Measurements from ENCODE around the gene PDYN.

The PDYN gene

DNA sequence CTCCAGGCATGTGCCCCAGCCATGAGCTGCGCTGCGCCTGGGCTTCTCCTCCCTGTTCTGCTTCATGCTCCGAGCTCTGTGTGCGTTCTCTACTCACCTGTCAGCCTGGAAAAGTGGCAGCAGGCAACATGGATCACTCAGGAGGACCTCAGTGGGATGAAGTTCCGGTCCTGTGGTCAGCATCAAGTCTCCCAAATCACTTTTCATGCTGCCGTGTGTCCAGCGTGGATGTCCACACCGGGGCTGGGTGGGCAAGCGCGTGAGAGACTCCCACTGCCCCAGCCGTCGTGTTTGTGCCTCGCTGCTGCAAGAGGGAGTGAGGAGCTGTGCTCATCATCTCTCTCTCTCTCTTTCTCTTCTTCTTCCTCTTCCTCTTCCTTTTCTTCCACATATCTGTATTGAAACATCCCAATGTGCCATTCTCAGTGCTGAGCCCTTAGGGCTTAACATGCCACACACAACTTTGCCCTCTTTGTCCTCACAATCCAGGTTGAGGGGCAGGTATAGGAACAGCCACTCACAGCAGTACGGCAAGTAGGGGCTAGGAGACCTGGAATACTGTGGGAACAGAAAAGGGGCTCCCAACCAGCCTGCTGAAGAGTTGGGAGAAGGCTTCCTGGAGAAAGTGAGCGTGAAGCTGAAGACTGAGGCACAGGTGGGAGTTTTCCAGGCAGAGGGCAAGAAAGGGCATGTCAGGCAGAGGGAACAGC is 3.8 kb upstream of the PDYN start:
- H4K8ac ChIP-seq (ENCODE audit: low read depth, low read length), result no peak overlapping the region
- no peak overlapping the region for H2AK5ac ChIP-seq (ENCODE audit: low read length)
- H3K79me2 ChIP-seq (ENCODE audit: control insufficient read depth, insufficient read depth, low read length, poor library complexity), result no peaks in the 10 kb centered on the region
- H2BK5ac ChIP-seq (ENCODE audit: low read depth, low read length, poor library complexity), result no peak overlapping the region
- no peak overlapping the region for H3K23ac ChIP-seq (ENCODE audit: low read length)
- DNase-seq, result no peak
- H3K9ac ChIP-seq (ENCODE audit: low read length), result no peak overlapping the region
- no peak overlapping the region for H2BK12ac ChIP-seq (ENCODE audit: low read length)
- H3K4ac ChIP-seq (ENCODE audit: low read depth, low read length), result no peak overlapping the region
- WGBS (ENCODE audit: extremely low coverage, insufficient coverage, insufficient read length), result no CpG with 5 or more reads among the region's 15 CpGs
- H3K79me1 ChIP-seq (ENCODE audit: low read length), result no peaks in the 10 kb centered on the region
- H2AFZ ChIP-seq (ENCODE audit: insufficient read depth, low read length, poor library complexity), result no peak overlapping the region
- H3K36me3 ChIP-seq (ENCODE audit: control insufficient read depth in 1 of 2, insufficient read depth in 2 of 2, low read length in 2 of 2), result no peaks in the 10 kb centered on the region
- H3K4me3 ChIP-seq (ENCODE audit: low read depth, low read length), result no peak overlapping the region
- no peak overlapping the region for H3K18ac ChIP-seq (ENCODE audit: low read length)
- no peaks in the 10 kb centered on the region for H3K27me3 ChIP-seq (ENCODE audit: insufficient read depth, low read length)
- H2BK120ac ChIP-seq (ENCODE audit: insufficient read depth, low read length, poor library complexity), result no peak overlapping the region
- H4K91ac ChIP-seq (ENCODE audit: low read depth, low read length), result no peak overlapping the region
- no peak overlapping the region for H3K4me2 ChIP-seq (ENCODE audit: low read length)
- H4K12ac ChIP-seq (ENCODE audit: low read depth, low read length), result no peak overlapping the region
- H3K4me1 ChIP-seq (ENCODE audit: control insufficient read depth in 1 of 2, insufficient read depth in 2 of 2, low read length in 2 of 2), result no peaks in the 10 kb centered on the region
- no peaks in the 10 kb centered on the region for H3K9me3 ChIP-seq (ENCODE audit: insufficient read depth, low read depth, low read length)
- no peak overlapping the region for H3K27ac ChIP-seq (ENCODE audit: low read depth, low read length)
- no peak overlapping the region for H3K14ac ChIP-seq (ENCODE audit: low read length)

DNA sequence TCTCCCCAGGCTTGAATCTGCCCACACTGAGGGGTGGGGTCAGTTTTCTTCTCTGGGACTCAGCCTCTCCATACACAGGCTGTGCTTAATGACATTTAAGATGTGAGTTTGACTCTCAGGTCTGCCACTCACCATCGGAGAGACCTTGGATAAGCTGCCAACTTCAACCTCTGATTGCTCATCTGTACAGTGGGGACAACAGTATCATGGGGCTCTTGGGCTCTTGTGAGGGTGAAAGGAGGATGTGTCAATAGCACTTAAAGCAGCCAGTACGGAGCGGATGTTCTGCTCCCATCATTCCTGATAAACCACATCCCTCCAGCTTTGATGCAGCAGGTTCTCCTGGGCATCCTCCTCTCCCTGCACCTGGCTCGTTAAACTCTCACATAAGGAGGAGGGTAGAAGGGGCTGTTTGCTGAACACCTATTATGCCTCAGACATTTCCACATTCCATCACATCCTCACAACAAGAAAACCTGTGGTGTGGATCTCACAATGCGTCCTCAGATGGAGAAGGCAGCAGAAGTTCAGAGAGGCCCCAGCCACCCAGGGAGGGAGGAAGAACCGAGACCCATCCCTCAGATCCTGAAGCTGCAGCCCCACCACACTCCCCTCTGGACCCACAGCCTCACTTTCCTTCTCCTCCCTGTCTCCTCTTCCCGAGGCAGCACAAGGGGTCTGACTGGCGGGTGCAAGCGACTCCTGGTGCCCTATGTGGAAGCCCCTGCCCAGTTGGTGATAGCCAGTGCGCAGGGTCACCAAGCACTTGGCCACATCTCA is 1.9 kb upstream of the PDYN start:
- H2AK5ac ChIP-seq (ENCODE audit: low read length), result no peak overlapping the region
- no peak overlapping the region for H3K4me2 ChIP-seq (ENCODE audit: low read length)
- no peaks in the 10 kb centered on the region for H3K79me1 ChIP-seq (ENCODE audit: low read length)
- H3K36me3 ChIP-seq (ENCODE audit: control insufficient read depth in 1 of 2, insufficient read depth in 2 of 2, low read length in 2 of 2), result no peaks in the 10 kb centered on the region
- no peak overlapping the region for H2BK12ac ChIP-seq (ENCODE audit: low read length)
- no peak overlapping the region for H4K8ac ChIP-seq (ENCODE audit: low read depth, low read length)
- H3K79me2 ChIP-seq (ENCODE audit: control insufficient read depth, insufficient read depth, low read length, poor library complexity), result no peaks in the 10 kb centered on the region
- no peak overlapping the region for H4K12ac ChIP-seq (ENCODE audit: low read depth, low read length)
- no peak overlapping the region for H2AFZ ChIP-seq (ENCODE audit: insufficient read depth, low read length, poor library complexity)
- H3K14ac ChIP-seq (ENCODE audit: low read length), result no peak overlapping the region
- no peak overlapping the region for H3K4ac ChIP-seq (ENCODE audit: low read depth, low read length)
- DNase-seq, result no peak
- no peak overlapping the region for H3K9ac ChIP-seq (ENCODE audit: low read length)
- no peak overlapping the region for H3K18ac ChIP-seq (ENCODE audit: low read length)
- no CpG with 5 or more reads among the region's 10 CpGs for WGBS (ENCODE audit: extremely low coverage, insufficient coverage, insufficient read length)
- H3K4me1 ChIP-seq (ENCODE audit: control insufficient read depth in 1 of 2, insufficient read depth in 2 of 2, low read length in 2 of 2), result no peaks in the 10 kb centered on the region
- no peak overlapping the region for H3K23ac ChIP-seq (ENCODE audit: low read length)
- no peaks in the 10 kb centered on the region for H3K27me3 ChIP-seq (ENCODE audit: insufficient read depth, low read length)
- no peak overlapping the region for H3K27ac ChIP-seq (ENCODE audit: low read depth, low read length)
- H2BK5ac ChIP-seq (ENCODE audit: low read depth, low read length, poor library complexity), result no peak overlapping the region
- H3K4me3 ChIP-seq (ENCODE audit: low read depth, low read length), result no peak overlapping the region
- H2BK120ac ChIP-seq (ENCODE audit: insufficient read depth, low read length, poor library complexity), result no peak overlapping the region
- no peaks in the 10 kb centered on the region for H3K9me3 ChIP-seq (ENCODE audit: insufficient read depth, low read depth, low read length)
- no peak overlapping the region for H4K91ac ChIP-seq (ENCODE audit: low read depth, low read length)

DNA sequence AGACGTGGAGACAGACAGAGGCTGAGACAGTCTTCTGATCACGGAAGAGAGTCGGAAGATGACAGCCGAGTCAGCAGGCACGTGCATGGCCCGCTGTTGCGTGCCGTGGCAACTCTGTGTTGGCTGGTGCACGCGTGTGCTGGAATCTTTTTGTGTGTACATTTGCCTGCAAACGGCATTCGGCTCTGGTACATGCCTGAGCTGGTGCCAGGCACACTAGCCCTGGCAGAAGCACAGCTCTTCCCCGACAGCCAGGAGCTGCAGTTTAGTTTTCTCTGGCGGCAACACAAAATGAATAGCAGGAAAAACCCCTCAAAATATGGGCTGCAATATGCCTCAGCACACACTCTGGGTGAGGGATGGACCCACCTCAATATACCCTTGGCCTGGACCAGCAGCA is 769 bp upstream of the PDYN start:
- no peaks in the 10 kb centered on the region for H3K4me1 ChIP-seq (ENCODE audit: control insufficient read depth in 1 of 2, insufficient read depth in 2 of 2, low read length in 2 of 2)
- no peaks in the 10 kb centered on the region for H3K79me2 ChIP-seq (ENCODE audit: control insufficient read depth, insufficient read depth, low read length, poor library complexity)
- no CpG with 5 or more reads among the region's 14 CpGs for WGBS (ENCODE audit: extremely low coverage, insufficient coverage, insufficient read length)
- no peak overlapping the region for H3K27ac ChIP-seq (ENCODE audit: low read depth, low read length)
- H3K9ac ChIP-seq (ENCODE audit: low read length), result no peak overlapping the region
- no peaks in the 10 kb centered on the region for H3K79me1 ChIP-seq (ENCODE audit: low read length)
- no peak overlapping the region for H2AK5ac ChIP-seq (ENCODE audit: low read length)
- H3K14ac ChIP-seq (ENCODE audit: low read length), result no peak overlapping the region
- no peak overlapping the region for H2BK12ac ChIP-seq (ENCODE audit: low read length)
- no peak overlapping the region for H2AFZ ChIP-seq (ENCODE audit: insufficient read depth, low read length, poor library complexity)
- H2BK5ac ChIP-seq (ENCODE audit: low read depth, low read length, poor library complexity), result no peak overlapping the region
- no peak for DNase-seq
- H3K27me3 ChIP-seq (ENCODE audit: insufficient read depth, low read length), result no peaks in the 10 kb centered on the region
- H3K9me3 ChIP-seq (ENCODE audit: insufficient read depth, low read depth, low read length), result no peaks in the 10 kb centered on the region
- no peak overlapping the region for H3K4me2 ChIP-seq (ENCODE audit: low read length)
- no peak overlapping the region for H4K91ac ChIP-seq (ENCODE audit: low read depth, low read length)
- no peak overlapping the region for H3K23ac ChIP-seq (ENCODE audit: low read length)
- no peak overlapping the region for H3K18ac ChIP-seq (ENCODE audit: low read length)
- H4K8ac ChIP-seq (ENCODE audit: low read depth, low read length), result no peak overlapping the region
- H4K12ac ChIP-seq (ENCODE audit: low read depth, low read length), result no peak overlapping the region
- no peak overlapping the region for H3K4ac ChIP-seq (ENCODE audit: low read depth, low read length)
- no peaks in the 10 kb centered on the region for H3K36me3 ChIP-seq (ENCODE audit: control insufficient read depth in 1 of 2, insufficient read depth in 2 of 2, low read length in 2 of 2)
- no peak overlapping the region for H2BK120ac ChIP-seq (ENCODE audit: insufficient read depth, low read length, poor library complexity)
- no peak overlapping the region for H3K4me3 ChIP-seq (ENCODE audit: low read depth, low read length)

DNA sequence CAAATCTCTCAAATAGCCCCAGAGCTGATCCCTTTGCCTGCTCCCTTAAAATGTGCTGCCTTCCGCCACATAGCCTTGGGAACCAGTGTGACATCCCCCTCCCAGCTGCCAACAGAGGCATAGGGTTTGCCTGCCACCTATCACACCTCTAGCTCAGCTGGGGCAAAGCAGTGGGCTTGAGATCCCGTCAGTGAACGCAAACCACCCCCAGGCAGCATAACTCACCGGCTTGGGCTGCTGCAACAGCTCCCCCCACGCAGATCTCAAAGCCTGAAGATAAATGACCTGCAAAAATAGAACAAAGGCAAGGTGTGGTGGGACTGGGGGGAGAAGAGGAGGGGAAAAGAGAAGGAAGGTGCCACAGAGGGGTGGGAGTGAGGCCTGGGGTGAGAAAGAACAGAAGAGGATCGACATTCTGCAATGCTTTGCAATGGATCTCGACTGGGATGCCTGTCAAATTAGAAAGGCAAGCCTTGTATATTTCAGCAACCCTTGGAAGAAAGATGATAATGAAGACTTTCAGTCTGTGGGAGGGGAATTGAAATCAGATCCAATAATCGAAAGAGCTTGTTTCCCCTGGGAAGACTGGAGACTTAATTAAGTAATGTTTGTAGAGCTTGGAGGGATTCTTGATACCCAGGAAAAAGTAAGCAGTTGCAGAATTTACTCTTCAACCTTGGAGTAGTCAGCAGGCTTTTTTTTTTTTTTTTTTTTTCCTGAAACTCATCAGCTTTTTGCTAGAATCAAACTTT is 1.3 kb downstream of the PDYN start:
- Histone ChIP-seq H3K4ac (ENCODE audit: low read depth, low read length) (no peak overlapping the region), H2AFZ (ENCODE audit: insufficient read depth, low read length, poor library complexity) (no peak overlapping the region), H4K91ac (ENCODE audit: low read depth, low read length) (no peak overlapping the region), H3K4me1 (ENCODE audit: control insufficient read depth in 1 of 2, insufficient read depth in 2 of 2, low read length in 2 of 2) (no peaks in the 10 kb centered on the region), H3K18ac (ENCODE audit: low read length) (no peak overlapping the region), H3K4me2 (ENCODE audit: low read length) (no peak overlapping the region), H3K79me1 (ENCODE audit: low read length) (no peaks in the 10 kb centered on the region), H3K79me2 (ENCODE audit: control insufficient read depth, insufficient read depth, low read length, poor library complexity) (no peaks in the 10 kb centered on the region), H3K27ac (ENCODE audit: low read depth, low read length) (no peak overlapping the region), H2AK5ac (ENCODE audit: low read length) (no peak overlapping the region), H2BK120ac (ENCODE audit: insufficient read depth, low read length, poor library complexity) (no peak overlapping the region), H3K27me3 (ENCODE audit: insufficient read depth, low read length) (no peaks in the 10 kb centered on the region), H3K23ac (ENCODE audit: low read length) (no peak overlapping the region), H3K9me3 (ENCODE audit: insufficient read depth, low read depth, low read length) (no peaks in the 10 kb centered on the region), H2BK12ac (ENCODE audit: low read length) (no peak overlapping the region), H3K4me3 (ENCODE audit: low read depth, low read length) (no peak overlapping the region), H3K9ac (ENCODE audit: low read length) (no peak overlapping the region), H4K12ac (ENCODE audit: low read depth, low read length) (no peak overlapping the region), H3K36me3 (ENCODE audit: control insufficient read depth in 1 of 2, insufficient read depth in 2 of 2, low read length in 2 of 2) (no peaks in the 10 kb centered on the region), H4K8ac (ENCODE audit: low read depth, low read length) (no peak overlapping the region), H3K14ac (ENCODE audit: low read length) (no peak overlapping the region), H2BK5ac (ENCODE audit: low read depth, low read length, poor library complexity) (no peak overlapping the region)
- no peak for DNase-seq
- no CpG with 5 or more reads among the region's 8 CpGs for WGBS (ENCODE audit: extremely low coverage, insufficient coverage, insufficient read length)

Data from trophoblast cell (in vitro differentiated cells and primary cell).